ENCODE measurements around the gene TCF4. TPM values are rescaled to one million over a fixed set of nuclear protein-coding genes. Genes with fewer than 3 reads are reported as not detected.

Gene TCF4
- total and polyA plus RNA-seq, 8 donors, result 99.1 to 165 (median 138) TPM

DNA sequence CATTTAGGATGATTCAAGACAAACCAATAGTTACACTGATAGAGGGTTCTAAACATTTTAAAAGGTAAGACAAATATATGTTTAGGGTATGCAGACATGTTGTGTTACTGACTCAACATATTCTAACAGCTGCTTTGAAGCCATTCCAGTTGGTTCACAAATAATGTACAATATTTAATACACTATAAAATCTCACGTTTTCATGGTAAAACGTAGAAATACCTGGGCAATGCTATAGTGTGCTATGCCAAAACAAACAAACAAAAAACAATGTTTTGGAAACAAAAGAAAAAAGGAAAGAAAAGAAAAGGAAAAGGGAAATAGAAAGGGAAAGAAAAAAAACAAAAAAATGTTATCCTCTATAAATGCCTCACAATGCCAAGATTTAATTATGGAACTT lies 277.1 kb downstream of the TCF4 start:
- H3K27me3 ChIP-seq, result no peaks in the 10 kb centered on the region
- no peak overlapping the region for H3K27ac ChIP-seq
- no peaks in the 10 kb centered on the region for H3K36me3 ChIP-seq
- no peak for ATAC-seq
- peaks cover 0 to 8% of the 10 kb centered on the region in 2 donors for H3K4me1 ChIP-seq
- DNase-seq, result no peak
- TF ChIP-seq, protein P1, sequence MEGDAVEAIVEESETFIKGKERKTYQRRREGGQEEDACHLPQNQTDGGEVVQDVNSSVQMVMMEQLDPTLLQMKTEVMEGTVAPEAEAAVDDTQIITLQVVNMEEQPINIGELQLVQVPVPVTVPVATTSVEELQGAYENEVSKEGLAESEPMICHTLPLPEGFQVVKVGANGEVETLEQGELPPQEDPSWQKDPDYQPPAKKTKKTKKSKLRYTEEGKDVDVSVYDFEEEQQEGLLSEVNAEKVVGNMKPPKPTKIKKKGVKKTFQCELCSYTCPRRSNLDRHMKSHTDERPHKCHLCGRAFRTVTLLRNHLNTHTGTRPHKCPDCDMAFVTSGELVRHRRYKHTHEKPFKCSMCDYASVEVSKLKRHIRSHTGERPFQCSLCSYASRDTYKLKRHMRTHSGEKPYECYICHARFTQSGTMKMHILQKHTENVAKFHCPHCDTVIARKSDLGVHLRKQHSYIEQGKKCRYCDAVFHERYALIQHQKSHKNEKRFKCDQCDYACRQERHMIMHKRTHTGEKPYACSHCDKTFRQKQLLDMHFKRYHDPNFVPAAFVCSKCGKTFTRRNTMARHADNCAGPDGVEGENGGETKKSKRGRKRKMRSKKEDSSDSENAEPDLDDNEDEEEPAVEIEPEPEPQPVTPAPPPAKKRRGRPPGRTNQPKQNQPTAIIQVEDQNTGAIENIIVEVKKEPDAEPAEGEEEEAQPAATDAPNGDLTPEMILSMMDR (IDR thresholded peaks at IDR 0.05), result no peak
- intact Hi-C loops (cut with DNase I), result no loop called here
- H3K9me3 ChIP-seq, result no peaks in the 10 kb centered on the region
- no peak overlapping the region for H3K4me3 ChIP-seq

DNA sequence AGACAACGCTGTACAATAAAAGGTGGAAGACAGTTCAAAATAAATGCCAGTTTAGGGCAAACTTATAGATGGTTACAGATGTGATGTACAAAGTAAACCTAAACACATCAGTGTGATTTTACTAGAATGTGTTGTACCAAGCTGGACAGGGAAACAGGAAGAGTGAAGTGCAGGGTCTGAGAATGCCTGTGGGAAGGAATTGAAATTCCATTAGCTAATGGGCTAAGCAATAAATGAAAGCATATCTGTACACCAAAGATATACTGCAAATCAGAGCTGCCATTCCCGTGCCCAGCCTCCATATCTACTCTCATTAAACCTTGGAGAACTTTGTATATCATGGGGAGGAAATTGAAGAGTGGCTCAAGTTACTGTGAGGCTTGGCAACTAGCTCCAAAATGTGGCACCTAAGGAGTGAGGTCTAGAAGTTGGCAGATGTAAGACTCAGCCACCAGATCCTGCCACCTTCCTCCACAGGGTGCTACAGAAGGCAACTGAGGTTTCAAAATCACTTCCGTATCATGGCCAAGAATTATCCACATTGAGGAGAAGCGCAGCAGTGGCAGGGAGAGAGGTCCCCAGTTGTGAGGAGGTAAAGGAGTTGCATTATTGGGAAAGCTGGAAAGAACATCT lies 277.8 kb downstream of the TCF4 start:
- TF ChIP-seq, protein P1 (IDR thresholded peaks at IDR 0.05), result no peak
- ATAC-seq (no peak), DNase-seq (no peak)
- intact Hi-C loops (cut with DNase I), result no loop called here
- Histone ChIP-seq H3K9me3 (no peaks in the 10 kb centered on the region), H3K4me3 (no peak overlapping the region), H3K27me3 (no peaks in the 10 kb centered on the region), H3K36me3 (no peaks in the 10 kb centered on the region), H3K4me1 (peaks cover 0 to 8% of the 10 kb centered on the region in 2 donors), H3K27ac (no peak overlapping the region)

DNA sequence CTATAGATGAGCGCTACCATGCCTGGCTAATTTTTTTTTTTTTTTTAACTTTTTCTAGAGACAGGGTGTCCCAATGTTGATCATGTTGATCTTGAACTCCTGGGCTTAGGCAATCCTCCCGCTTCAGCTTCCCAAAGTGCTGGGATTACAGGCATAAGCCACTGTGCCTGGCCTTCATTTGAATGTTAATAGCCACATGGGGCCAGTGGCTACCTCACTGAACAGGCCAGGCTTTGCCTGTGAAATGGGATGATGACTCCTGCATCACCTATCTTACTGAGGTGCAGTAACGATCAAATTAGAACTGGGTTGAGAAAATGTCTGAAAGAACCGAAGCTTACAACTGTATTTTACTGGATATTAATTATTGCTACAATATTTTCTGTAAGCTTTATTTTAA lies 278.7 kb downstream of the TCF4 start:
- no peak for DNase-seq
- Histone ChIP-seq H3K9me3 (no peaks in the 10 kb centered on the region), H3K27ac (no peak overlapping the region), H3K36me3 (no peaks in the 10 kb centered on the region), H3K4me3 (no peak overlapping the region), H3K4me1 (peaks cover 0 to 8% of the 10 kb centered on the region in 2 donors), H3K27me3 (no peaks in the 10 kb centered on the region)
- TF ChIP-seq, protein P1 (IDR thresholded peaks at IDR 0.05), result no peak
- intact Hi-C loops (cut with DNase I), result no loop called here
- no peak for ATAC-seq

DNA sequence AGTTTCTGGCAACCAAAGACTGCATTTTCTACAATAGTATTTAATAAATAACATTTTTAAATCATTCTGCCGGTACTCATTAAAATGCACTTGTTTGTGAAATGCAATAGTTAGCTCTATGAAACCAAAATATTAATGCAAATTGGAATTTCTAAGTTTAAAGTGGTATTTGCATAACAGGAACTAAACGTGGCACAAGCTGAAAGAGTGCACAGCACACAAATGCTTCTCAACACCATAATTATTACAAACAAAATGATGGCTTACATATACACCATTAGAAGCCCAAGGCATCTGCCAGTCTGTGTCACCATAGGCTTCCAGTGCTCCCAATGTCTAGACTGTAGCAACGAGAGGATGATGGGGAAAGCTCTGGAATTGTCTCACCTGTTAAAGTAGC lies 280.5 kb downstream of the TCF4 start:
- Histone ChIP-seq H3K4me1 (peaks cover 0 to 8% of the 10 kb centered on the region in 2 donors), H3K27ac (no peak overlapping the region), H3K9me3 (no peaks in the 10 kb centered on the region), H3K4me3 (no peak overlapping the region), H3K36me3 (no peaks in the 10 kb centered on the region), H3K27me3 (no peaks in the 10 kb centered on the region)
- no peak for ATAC-seq
- intact Hi-C loops (cut with DNase I), result no loop called here
- no peak for DNase-seq
- TF ChIP-seq, protein P1 (IDR thresholded peaks at IDR 0.05), result no peak

DNA sequence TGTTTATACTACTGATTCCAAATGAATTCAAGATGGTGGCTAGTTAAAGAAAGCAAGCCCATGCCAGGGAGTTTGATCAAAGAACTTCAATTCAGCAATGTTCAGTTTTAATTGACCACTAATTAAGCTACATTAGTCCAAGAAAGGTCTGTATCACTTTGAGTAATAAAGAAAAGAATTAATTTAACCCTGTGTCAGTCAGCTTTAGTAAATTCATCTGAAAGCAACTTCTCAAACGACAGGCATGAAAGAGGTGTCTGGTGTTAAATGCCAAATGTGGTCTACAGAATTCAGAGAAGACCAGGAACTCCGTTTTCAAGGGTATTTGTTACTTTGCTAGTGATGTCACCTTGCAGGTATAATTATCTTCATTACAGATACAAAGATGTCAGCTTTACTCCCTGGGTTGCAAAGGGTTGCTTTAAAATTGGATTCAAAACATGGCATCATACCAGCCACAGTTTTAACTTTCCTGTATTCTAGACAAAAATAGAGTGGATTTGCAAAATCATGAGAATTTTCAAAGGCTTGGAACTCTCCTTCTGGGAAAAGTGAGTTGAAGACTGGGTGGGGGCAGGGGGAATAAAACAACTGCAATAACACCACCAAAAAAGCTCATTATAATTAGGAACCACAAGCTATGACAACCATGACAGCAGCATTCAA lies 281.5 kb downstream of the TCF4 start:
- Histone ChIP-seq H3K4me1 (peaks cover 0 to 8% of the 10 kb centered on the region in 2 donors), H3K4me3 (no peak overlapping the region), H3K9me3 (no peaks in the 10 kb centered on the region), H3K27me3 (no peaks in the 10 kb centered on the region), H3K27ac (no peak overlapping the region), H3K36me3 (no peaks in the 10 kb centered on the region)
- ATAC-seq, result no peak
- no peak for DNase-seq
- TF ChIP-seq, protein P1 (IDR thresholded peaks at IDR 0.05), result no peak
- intact Hi-C loops (cut with DNase I), result no loop called here

Measured in left lung (tissue), 10 donors.